ENCODE results near the gene KRTAP10-3.

KRTAP10-3 gene

DNA sequence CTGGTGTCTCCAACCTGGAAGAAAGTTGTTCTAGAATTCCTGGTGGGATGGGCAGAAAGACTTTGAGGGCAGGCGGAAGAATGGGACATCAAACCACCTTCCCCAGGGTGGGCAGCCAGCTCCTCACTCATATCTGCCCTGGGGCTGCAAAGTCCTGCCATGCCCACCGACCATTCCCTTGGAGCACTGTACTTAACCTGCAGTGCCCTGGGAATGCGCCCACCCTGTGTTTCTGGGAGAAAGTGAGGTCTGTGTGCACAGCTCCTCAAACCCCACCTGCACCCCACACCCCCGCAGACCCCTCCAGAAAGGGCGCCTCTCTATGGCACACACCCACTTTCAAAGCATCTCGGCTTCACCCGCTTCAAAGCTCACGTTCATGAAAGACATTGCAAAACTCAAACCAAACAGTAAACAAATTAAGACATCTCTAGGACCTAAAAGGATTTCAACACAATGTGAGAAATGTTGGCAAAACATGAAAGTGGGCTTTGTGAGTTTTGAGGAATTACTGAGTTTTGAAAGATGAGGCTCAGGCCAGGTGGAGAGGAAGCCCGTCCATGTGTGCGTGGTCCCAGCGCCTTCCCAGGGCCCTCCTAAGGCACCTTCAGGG lies 43.7 kb downstream of the KRTAP10-3 start:
- DNase-seq, result no peak

DNA sequence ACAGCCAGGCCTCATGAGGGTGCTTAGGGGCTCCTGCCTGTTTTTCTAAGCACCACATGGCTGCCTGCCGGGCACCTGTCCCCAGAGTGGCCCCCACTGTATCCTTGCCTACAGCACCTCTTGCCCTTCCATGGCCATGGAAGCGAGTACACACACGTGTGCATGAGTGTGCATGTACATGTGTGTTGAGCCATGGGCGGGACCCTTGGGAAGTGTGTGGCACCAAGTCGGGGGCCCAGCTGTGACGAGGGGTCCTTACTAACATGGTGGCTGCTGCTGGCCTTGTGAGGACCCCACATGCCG lies 44.4 kb downstream of the KRTAP10-3 start:
- DNase-seq, result no peak

DNA sequence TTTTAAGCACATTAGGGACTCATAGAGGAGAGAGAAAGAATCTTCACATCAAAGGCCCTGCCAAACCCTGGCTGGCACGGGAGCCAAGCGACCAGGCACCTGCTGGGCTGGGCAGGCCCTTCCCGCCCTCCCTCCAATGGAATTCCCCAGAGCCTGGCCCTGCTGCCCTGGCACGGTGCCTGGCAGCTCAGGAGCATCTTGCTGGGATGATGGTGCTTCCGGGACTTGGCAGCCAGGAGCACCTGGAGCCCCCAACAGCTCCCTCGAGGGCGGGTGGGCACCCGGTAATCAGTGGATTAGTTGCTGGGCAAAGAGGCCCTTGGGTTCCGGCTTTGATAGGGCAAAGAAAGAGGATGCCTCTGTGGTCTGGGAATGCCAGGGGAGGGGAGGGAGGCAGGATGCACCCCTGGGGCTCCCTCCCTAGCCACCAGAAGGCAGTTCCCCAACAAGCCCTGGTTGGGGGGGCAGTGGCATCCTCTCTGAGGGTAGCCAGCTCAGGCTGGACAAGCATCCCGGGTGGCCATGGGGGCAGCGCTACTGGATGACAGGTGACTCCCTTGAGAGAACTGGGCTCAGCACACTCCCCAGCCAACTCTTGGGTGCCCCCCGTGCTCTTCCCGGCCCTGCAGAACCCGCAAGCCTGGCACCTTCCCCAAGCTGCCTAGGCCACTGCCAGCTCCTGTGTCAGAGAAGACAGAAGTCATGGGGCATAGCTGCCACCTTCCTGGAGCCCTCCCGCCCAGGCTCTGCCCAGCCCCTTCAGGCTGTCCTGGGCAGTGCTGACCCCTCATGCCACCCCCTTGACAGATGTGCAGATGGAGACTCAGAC lies 45.0 kb downstream of the KRTAP10-3 start:
- no peak for DNase-seq

DNA sequence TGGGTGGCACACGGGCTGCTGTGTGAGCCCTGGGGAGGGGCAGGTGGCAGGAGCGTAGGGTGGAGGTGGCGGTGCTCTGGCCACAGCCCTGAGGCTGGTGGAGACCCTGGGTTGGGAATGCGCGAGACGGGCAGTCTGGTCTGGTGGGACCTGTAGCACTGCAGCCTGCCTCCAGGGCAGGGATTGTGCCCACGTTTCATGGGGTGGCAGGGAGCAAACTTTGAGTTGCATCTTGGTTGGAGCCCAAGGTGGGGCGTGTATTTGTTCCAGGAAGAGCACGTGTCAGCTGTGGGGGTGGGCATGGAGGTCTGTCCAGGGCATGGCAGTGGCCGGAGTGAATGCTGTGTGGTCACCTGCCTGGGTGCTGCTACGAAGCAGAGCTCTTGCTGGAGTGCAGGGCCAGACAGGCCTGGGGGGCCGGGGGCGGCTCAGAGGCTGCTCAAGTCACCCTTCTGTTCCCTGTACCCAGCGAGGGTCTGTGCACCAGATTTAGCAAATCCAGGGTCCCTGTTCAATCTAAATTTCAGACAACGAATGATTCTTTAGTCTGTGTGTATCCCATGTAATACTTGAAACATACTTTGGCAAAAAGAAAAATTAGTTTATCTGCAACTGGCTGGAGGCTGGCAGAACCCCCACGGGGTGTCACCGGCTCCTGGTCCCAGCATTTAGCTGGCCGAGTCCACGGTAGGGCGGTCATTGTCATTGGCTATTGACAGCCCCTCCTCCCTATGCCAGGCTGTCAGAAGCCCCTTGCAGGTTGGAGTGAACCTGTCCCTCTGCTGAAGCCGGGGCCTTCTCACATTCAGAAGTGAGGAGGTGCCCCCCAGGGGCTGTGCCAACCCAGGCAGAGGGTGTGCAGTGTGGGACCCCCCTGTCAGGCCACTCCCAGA lies 45.9 kb downstream of the KRTAP10-3 start:
- DNase-seq, result no peak

DNA sequence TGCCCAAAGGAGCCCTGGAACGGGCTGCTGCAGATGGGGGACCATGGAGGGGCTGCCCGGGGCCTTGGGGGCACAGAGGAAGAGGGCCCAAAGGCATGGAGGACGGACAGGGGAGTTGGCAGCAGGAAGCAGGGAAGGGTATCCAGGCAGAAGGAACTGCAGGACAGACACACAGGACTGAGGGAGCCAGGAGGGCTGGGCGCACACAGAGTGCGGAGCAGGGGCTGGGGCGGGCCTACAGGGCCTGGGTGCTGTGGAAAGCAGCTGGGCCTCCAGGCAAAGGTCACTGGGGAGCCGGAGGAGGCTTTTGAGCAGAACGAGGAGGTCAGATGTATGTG lies 46.7 kb downstream of the KRTAP10-3 start:
- DNase-seq, result no peak

DNA sequence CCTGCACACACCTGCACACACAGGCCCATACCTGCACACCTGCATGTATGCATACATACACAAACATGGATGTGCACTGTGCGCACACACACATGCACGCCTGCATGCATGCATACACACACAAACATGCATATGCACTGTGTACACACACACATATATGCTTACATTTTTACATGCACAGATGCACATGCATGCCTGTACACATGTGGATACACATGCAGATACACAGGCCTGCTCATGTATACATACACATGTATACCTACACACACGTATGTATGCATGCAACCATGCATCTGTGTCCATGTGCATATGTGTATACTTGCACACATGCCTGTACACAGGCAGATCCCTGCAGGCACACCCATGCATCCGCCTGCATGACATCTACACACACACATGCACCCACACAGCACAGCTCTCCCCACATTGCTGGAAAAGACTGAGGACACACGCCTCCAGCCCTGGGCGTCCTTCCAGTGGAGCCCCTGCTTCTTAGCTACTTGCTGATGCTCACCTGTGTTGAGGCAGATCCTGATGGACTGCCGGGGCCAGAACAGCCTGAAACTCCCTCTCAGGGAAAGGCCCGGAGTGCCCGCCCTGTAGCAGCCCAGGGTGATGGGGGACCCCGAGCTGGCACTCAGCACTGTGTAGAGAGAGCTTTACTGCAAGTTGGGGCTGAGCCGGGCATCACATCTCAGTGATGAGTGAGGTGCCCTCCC lies 47.2 kb downstream of the KRTAP10-3 start:
- no peak for DNase-seq

DNA sequence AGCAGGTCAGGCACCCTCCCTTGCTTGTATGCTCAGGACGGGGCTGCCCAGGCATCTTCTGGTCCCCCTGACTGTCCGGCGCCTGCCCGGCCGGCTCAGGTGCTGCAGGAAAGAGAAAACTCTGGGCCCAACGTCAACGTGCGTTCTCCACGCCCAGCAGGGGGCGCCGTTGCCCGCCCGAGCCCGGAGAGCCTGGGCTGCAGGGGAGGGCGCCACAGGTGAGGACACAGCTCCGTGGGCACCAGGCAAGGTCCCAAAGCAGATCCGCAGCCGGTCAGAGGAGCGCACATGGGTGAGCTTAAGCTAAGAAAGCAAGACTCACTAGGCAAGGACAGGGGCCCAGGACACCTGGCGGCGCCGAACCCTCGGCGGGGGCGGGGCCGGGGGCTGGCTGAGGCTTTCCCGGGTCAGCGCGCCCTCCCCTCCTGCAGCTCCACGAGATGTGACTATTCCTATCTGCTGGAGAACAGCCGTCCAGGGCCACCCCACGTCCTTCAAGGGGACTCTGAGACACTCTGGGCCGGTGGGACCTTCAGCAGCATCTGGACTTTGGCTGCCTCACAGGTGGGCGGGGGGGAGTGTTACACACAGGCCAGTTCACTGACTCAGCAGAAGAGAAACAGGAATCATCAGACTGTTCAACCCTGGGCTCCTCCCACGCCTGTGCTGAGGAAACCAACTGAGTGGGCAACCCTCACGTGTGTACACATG lies 47.9 kb downstream of the KRTAP10-3 start:
- peak; percentile 22 for DNase-seq

DNA sequence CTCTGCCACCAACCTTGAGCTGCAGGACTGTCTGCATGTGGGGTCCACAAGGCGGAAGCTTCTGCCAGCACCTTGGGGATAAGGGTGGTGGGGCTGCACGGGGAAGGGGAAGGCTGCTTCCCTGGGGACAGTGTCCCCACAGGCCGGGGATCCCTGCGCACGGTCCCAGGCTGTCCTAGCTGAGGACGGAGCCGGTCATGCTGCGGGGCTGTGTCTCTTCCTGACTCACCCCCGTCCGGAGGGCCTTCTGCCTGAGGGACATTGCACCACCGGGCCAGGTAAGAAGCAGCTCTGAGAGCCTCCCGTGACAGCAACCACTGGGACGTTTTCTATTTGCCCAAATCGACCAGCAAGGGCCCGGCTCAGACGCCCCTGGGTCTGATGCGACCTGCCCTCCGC lies 48.5 kb downstream of the KRTAP10-3 start:
- DNase-seq, result no peak

DNA sequence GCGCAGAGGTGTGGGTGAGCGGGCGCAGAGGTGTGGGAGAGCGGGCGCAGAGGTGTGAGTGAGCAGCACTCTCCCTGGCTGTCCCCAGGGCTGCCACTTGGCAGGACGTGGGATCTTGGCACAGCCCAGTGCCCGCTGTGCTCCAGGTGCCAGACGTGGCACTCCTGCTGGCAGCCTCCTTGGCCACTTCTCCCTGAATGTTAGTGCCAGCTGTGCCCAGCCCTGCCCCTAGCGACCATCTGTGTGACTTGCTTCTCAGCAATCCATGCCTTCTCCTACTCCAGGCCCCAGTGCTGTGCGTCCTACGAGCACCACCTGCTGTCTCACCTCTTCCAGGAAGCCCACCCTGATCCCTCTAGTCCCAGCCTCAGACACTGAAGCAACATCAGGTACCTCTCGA lies 49.1 kb downstream of the KRTAP10-3 start:
- no peak for DNase-seq

DNA sequence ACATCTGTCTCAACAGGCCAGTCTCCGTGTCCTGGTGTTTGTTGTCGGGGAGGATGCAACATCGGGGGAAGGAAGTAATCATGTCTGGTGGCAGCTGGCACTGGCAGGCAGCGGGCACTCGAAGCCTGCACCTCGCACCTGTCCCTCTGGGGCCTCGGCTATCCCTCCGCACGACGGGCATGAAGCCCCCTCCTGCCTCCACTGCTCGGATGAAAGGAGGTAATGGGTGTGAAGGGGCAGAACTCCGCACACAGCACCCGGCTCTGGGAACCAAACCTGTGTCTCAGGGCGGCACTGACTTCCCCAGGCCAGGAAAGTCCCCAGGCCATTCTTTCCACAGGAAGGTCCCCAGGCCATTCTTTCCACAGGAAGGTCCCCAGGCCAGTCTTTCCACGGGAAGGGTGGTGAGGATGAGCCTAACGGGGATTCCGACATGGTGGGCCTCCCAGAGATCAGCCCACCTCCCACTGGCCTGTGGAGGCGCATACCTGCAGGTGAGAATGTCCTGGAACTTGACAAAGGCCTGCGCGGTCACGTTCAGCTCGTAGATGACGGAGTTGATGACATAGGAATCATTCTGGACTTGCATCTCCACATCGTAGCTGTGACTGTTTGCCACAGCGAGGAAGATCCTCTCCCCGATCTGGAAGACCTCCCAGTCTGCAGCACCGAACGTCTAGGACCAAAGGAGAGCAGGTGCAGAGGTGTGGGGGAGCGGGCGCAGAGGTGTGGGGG lies 49.7 kb downstream of the KRTAP10-3 start:
- no peak for DNase-seq

DNA sequence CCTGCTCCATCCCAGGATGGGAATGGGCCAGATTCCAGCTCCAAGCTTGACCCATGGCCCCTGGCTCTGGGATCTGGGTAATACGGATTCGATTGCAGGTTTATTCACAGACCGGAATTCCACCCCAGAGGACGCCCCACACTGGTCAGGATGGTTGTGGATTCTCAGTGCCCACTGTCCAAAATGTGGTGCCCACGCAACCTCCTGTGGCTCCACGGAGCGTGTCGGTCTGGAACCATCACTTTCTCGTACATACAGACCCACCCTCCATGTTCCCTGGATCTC lies 50.2 kb downstream of the KRTAP10-3 start:
- no peak for DNase-seq

Data from NCI-H510A (cell line).